Activated effector memory CD4-positive, alpha-beta T cell treated with Interleukin-2 at 50 U/mL for 16 hours (primary cell): ENCODE results near the gene GLB1L2.

Source experiments
- DNase-seq: peaks from one replicate; pipeline ENCODE4 v3.0.0-alpha.2; 2020

GLB1L2 gene

GRCh38 chr11:134349109-134349801 lies 17.5 kb downstream of the GLB1L2 start:
- DNase-seq, result no peak

GRCh38 chr11:134349802-134350355 lies 18.1 kb downstream of the GLB1L2 start:
- DNase-seq, result no peak

- no peak for DNase-seq
Measured at GRCh38 chr11:134350381-134350780, 18.6 kb downstream of the GLB1L2 start.

GRCh38 chr11:134352111-134352510 lies 20.3 kb downstream of the GLB1L2 start:
- no peak for DNase-seq

- DNase-seq, result no peak
Measured at GRCh38 chr11:134355136-134355535, 23.3 kb downstream of the GLB1L2 start.

GRCh38 chr11:134355656-134356055 lies 23.9 kb downstream of the GLB1L2 start:
- no peak for DNase-seq

- DNase-seq, result no peak
Measured at GRCh38 chr11:134356656-134357544, 25.1 kb downstream of the GLB1L2 start.

GRCh38 chr11:134357545-134357839 lies 25.7 kb downstream of the GLB1L2 start:
- no peak for DNase-seq

- DNase-seq, result no peak
Measured at GRCh38 chr11:134358165-134358855, 26.5 kb downstream of the GLB1L2 start.

GRCh38 chr11:134358856-134359490 lies 27.2 kb downstream of the GLB1L2 start:
- DNase-seq, result no peak

- no peak for DNase-seq
Measured at GRCh38 chr11:134359646-134360045, 27.9 kb downstream of the GLB1L2 start.

GRCh38 chr11:134360050-134360835 lies 28.5 kb downstream of the GLB1L2 start:
- peak; percentile 60 for DNase-seq

GRCh38 chr11:134361661-134362060 lies 29.9 kb downstream of the GLB1L2 start:
- DNase-seq, result no peak

- no peak for DNase-seq
Measured at GRCh38 chr11:134362192-134362901, 30.6 kb downstream of the GLB1L2 start.

GRCh38 chr11:134363161-134363560 lies 31.4 kb downstream of the GLB1L2 start:
- no peak for DNase-seq

- no peak for DNase-seq
Measured at GRCh38 chr11:134363592-134363991, 31.8 kb downstream of the GLB1L2 start.

- DNase-seq, result no peak
Measured at GRCh38 chr11:134364261-134364660, 32.5 kb downstream of the GLB1L2 start.

- DNase-seq, result no peak
Measured at GRCh38 chr11:134365011-134365925, 33.5 kb downstream of the GLB1L2 start.

GRCh38 chr11:134366254-134366653 lies 34.5 kb downstream of the GLB1L2 start:
- no peak for DNase-seq

- no peak for DNase-seq
Measured at GRCh38 chr11:134367781-134368180, 36.0 kb downstream of the GLB1L2 start.
